Stimulated activated CD8-positive, alpha-beta memory T cell treated with anti-CD3 and anti-CD28 coated beads, Interleukin-7, amount 100 ng/mL, for 24 hours (primary cell): Measurements from ENCODE around the gene PLXNA1.
A peak's percentile ranks its signal among the peaks of the same experiment; 100 is the strongest.

Experiments
- DNase-seq: peaks from one replicate; pipeline ENCODE4 v3.0.0-alpha.2; 2020; ENCODE audit warnings: low read depth

Gene PLXNA1

DNA sequence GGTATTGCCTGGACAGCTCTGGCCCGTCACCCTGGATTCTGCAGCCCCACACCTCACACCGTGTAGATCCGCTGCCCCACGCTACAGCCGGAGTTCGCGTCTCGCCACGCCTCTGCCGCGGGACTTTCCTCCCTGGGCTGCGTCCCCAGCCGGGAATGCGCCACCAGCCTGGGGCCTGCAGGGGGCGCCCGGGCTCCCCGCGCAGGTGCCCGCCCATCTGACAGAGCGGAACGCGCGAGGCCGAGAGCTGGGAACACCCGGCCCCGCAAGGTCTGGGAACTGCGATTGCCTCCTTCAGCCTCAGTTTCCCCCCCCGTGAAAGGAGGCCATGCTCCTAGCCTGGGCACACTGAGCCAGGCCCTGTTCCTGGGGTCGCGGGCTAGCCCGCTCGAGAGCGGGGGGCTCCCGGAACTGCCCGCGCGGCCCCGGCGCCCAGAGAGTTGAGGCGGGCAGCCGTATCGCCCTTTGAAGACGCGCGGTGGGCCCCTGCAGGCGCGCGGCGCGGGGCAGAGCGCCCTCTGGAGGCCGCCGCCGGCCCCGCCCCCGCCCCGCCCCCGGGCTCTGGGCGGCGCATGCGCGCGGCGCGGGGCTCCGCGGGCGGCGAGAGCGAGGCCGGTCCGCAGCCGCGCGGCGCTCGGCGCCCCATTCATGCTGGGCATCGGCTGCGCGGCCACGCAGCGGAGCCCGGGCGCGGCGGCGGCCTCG, at the start of gene PLXNA1:
Gene PLXNA1, plus strand, starts transcription at position 645 of the 705 bp plus-strand sequence. CDS start 5,479 bp downstream, outside the sequence.
- DNase-seq: peak; percentile 61

DNA sequence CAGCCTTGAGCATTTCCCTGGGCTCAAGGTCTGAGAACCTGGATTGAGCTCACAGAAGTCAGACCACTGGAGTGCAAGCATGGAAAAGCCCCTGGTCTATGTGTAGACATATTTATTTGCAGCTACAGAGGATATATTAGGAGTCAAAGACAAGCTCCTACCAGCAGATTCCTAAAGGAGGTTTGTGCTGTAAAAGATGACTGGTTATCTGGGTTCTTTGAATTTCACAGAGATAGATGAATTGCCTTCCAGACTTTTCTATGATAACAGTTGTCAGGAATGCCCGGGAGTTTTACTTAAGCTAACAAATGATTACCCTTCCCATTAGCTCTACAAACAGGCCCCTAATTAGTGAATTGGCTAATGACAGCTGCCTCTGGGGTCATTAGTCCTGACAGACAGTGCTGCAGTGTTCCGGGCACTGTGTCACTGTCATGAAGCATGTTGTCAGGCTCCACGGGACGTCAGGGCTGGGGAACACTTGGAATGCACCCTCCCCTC, 48.8 kb upstream of the PLXNA1 start:
- no peak for DNase-seq

DNA sequence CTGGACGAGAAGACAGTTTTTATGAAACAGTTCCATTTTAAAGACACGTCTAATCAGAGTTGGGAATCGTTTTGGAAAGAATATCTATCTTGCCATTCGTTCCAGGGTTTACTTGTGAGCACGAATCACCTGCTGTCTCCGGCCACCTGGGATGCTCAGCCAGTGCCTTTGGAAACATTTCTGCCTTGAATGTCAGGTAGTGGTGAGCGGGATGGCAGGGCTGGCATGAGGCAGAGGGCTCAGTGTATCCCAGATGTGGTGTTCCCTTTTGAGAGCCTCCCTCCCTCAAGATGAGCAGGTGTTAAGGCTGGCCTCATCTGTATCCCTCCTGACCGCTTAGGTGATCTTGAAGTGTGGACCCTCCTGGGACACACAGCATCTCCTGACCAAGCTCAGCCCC, 47.9 kb upstream of the PLXNA1 start:
- no peak for DNase-seq

DNA sequence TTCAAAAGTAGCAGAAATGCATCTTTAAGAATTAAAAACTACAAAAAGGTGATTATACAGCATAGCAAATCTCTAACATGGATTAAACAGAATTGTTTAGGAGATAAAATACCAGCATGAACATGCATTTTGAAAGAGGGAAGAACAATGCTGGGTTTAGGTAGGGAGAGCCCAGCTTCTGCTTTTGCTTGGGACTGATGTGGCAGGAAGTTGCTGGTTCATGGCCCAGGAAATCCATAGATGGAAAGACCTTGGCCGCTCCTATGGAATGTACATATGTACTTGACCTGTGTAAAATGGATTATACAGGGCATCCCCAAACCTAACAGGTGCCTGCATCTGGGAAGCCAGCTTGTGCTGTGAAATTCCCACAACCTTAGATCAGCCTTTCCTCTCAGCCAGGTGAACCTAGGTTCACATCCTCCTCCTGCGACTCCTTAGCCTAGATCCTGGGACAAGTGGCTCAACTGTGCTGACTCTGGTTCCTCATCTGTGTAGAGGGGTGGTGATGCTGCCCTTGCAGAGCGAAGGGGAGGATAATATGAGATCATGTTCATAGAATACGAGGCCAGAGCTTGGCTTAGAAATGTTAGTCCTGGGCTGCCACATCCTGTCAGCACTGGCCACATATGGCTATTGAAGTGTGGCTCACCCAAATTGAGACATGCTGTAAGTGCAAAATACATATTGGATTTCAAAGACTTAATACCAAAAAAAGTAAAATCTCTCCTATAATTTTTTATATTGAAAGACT, 47.0 kb upstream of the PLXNA1 start:
- no peak for DNase-seq

DNA sequence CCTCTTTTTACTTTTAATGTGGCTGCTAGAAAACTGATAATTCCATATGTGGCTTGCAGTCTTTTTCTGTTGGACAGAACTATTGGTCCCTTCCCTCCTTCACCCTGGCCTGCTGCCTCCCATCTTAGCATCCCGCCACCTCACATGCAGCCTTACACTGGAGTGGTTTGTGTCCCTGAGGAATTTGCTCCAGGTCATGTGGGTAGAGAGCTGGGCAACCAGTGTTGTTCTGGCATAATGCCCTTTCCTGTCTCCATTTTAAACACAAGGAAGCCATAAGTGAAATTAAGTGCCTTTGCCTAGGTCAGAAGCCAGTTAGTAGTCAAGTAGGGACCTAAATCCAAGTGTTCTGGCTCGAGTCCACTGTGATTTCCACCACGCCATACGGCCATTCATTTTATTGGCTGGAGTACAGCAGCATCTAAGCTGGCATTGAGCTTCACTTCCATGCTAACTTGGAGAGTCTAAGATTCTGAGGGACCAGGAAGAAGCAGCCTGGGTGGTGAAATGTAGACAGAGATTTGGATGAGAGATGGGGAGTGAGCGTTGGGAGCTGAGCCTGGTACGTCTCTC, 46.0 kb upstream of the PLXNA1 start:
- DNase-seq: no peak

DNA sequence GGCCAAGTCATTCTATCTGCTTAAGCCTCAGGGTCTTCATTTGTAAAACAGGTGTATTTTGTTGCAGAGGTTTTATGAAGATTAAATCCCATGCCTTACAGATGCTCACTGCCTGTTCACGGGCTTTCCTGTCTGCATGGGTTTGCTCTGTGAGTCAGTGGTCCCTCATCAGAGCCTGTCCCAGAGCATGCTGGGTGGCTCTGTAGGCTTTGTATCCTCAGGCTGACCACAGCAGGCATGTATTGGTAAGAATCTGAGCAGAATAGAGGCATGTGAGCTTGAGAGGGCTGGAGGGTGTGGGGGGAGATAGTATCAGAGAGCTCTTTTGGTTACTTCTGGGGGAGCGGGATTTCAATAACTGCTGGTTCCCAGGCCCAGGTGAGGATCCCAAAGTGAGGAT, 45.4 kb upstream of the PLXNA1 start:
- DNase-seq: no peak

DNA sequence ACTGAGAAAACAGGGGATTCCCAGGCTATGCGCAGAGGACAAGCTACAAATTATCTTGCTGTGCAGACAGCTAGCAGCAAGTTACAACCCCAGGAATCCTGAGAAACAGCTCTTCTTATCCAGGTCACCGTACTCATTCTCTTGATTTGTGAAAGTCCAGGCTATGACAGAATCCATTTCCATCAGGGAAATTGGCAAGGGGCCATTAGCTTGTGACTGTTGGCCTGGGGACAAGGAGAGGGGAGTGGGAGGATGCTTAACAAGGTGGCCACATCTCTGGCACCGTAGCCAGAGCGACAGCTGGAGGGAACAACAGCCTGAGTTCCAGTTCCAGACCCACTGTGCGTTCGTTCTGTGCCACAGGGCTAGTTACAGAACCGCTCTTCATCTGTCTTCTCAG, 44.9 kb upstream of the PLXNA1 start:
- no peak for DNase-seq

DNA sequence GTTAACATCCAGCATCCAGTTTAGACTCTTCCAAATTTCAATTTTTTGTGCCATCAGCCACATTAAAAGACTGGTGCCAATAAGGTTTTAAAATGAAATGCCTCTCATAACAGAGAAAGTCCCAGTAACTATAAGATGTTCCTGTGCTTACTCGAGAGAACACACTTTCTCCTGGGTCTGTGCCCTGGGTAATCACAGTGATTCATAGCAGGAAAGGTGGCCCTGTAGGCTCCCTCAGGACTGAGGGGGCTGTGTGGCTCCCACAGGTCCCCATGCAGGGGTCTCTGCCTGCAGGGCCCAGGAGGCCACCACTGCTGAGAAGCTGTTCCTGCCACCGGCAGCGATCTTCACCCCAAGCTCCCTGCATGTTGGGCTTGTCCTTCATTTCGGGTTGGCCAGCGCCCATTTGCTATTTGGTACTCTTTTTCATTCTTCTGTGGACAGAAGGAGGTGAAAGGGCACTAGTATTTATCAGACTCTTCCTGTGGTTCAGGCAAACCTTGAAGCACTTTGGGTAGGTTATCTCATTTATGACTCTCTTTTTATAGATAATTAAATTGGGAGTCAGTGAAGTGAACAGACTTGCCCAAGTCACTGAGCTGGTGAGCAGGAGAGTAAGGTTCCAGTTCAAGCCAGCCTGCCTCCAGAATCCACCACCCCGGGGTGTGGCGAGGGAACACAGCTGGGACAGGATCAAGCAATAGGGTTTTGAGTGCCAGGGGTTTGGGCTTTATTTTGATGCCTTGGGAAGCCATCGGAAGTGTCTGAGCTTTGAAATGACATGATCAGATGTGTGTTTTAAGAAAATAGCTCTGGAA, 44.2 kb upstream of the PLXNA1 start:
- no peak for DNase-seq

DNA sequence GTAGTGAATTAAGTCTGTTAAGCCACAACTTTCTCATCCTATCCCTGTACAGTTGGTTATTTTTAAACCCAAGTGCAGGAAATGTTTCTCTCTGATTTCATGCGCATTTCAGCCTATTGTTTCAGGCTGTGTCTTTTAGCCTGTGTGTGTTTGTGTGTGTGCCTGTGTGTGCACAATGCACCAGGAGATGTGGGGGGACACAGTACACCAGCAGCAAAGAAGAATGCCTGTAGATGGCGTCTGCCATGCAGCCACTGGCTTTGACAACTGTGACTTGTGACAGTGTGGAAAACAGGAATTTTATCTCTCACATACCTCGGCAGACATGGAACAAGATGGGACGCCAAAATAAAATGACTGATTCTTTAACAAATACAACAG, 43.6 kb upstream of the PLXNA1 start:
- no peak for DNase-seq

DNA sequence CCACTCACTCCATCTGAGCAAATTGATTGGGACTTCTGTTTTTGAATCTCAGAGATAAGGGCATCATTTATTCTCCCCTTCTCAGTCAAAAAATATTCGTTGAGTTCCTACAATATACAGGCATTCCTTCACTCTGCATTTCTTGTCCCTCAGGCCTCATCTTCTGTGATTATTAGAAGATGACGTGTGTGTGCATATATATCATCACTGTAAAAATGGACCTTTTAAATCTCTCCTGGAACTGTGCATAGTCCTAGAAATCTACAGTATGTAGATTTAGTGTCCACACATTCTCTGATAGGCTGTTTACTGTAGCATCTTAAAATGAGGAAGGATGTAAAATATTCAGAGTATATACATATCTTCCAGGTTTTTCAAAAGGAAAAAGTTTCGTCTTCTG, 43.2 kb upstream of the PLXNA1 start:
- no peak for DNase-seq

DNA sequence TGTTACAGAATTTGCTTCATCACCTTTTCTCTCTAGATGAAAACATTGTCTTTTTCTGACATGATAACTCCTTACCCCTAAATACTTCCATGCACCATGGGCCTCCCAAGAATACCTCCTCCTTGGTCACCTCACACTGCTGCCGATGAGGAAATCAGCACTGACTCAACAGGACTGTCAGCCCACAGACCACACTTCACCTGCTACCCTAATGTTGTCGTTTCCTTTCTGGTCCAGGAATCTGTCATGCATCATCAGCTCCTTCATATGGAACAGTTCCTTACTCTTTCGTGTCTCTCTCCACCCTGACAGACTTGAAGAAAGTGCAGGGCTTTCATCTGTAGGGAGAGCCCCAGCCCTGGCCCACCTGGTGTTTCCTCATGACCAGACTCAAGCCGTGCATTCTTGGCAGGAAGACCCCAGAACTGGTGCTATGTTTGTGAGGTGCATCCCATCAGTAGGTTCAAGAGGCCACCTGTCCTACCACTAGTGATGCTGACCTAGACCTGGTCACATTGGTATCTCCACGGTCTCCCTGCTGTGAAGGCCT, 41.1 kb upstream of the PLXNA1 start:
- DNase-seq: no peak

DNA sequence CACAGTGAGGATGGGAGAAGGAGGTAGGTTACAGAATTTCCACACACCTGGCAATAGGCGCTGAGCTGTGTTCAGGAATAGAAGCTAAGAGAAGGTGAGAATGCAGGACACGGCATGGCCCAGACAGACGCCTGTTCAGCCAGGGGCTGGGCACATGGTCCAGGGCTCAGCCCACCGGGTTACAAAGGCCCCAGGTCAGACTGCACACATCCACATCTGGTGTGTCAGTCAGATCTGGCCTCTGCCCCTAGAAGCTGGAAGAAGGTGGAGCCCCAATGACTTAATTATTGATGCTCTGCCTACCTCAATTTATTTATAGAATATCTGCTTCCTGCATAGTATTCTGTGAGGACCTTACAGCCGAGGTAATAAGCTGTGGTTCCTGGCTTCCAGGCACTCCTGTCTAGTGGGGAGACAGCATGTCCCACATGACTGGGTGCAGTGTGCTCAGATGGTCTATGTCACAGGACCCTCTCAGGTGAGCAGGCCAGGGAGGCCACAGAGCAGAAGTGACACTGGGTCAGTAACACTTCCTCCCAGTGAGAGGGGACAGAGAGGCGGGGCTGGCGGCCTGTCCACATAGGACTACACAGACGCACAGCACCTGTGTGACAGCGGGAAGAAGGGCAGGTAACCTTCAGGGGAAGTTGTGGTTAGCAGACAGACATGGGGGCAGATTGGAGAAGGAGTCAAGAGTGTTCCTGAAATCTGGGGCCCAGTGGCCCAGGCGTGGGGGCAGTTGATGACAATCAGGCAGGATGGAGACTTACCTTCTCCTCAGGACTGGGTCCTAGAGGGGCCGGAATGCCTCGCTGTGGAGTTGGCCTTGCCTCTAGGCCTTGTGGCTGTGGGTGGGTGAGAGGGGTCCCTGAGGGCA, 38.6 kb upstream of the PLXNA1 start:
- DNase-seq: no peak

DNA sequence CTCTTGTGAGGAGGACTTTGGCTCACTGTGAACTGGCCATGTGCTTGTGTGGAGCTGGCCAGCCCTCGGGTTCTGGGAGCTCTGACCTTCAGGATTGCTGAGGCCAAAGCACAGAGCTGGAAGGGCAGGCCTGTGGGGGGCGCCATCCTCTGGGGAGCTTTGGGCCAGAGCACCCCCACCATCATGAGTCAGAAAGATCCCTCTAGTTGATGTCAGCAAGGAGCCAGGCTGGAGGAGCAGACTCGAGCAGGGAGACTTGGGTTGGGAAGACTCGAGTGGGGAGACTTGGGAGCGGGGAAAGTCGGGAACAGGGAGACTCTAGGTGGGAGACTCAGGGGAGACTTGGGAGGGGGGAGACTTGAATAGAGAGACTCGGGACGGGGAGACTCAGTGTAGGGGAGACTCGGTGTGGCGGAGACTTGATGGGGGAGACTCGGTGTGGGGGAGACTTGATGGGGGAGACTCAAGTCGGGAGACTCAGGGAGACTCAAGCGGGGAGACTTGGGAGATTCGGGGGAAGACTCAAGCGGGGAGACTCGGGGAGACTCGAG, 37.7 kb upstream of the PLXNA1 start:
- no peak for DNase-seq

DNA sequence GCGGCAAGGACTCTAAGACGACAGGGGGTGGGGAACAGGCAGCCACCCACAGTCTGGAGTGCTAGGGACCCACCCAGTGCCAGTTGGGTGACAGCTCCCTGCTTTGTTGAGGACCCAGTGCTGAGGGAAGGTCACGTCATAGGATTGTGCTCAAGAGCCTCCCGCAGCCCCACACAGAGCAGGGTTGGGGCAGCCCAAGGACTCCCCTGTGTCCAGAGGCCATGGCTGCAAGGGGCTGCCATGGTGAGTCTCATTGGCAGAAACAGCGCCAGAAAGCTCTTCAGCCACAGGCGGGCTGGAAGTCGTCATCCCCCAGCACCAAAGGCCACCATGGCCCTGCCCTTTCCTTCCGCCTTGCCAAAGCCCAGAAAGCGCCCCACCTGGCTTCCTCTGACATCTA, 37.0 kb upstream of the PLXNA1 start:
- DNase-seq: no peak

DNA sequence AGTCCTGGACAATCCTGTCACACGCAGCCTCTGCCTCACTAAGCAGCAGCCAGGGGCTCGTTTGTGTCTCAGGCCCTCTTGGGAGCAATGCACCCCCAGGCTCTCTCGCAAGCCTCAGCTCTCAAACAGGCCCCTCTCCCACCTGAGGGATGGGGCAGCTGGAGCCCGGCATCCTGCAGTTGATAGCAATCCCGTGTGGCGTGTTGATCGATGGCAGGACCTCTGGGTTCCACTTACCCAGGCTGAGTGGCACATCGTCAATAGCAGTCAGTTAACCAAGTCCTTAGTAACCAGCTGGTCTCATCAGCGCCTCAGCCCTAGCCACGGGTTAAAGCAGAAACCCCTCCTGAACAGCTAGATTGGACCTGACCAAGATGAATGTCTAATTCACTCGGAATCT, 36.5 kb upstream of the PLXNA1 start:
- DNase-seq: no peak

DNA sequence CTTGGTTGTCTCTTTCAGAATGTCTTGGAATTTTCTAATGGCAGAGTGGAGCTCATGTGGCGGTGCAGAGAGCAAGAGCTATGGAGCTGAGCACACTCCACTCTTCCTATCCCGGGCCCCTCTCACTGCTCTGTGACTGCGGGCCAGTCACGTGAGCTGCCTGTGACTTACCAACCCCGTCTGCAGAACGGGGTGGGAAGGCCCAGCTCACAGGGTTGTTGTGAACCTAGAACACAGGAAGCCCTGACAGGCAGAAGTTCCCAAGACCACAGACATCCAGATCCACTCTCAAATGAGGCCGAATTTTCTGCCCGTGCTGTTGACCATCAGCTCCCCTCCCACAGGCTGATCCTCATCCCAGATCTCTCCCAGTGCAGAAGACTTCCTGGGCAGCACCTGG, 35.5 kb upstream of the PLXNA1 start:
- no peak for DNase-seq

DNA sequence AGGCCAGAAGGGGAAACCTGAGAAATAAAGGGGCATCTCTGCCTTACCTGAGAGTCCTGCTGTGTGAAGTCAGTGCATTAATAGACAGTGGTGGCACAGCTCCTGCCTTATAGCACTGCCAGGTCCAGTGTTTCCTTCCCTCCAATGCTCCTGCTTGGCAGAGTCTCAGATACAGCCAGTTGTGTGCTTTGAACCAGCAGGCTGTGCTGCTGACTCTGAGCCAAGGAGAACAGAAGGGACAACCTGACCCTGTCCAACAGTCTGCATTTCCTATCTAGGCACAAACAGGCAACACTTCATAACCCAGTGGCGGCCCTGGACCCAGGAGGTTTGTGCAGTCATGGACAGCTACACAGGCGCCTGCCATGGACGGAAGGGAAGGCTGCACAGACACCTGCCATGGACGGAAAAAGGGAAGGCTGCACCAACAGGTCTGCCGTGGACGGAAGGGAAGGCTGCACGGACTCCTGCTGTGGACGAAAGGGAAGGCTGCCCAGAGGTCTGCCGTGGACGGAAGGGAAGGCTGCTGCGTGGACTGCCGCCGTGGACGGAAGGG, 33.9 kb upstream of the PLXNA1 start:
- no peak for DNase-seq

DNA sequence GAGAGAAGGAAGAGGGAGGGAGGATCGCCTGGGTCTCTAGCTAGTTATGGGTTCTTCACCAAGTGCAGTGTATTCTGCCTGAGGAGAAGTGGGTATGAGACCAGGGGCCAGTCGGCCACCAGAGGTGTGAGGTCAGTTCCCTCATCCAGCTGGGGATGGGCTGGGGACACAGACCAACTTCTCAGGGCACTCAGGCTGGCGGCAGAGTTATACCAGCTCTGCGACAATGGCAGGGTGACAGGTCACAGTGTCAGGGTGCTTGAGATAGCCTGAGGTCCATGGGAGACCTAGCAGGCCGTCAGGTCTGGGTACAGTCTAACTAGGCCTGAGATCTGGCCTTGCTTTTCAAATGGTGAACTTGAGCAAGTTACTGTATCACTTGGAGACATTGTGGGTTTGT, 31.4 kb upstream of the PLXNA1 start:
- no peak for DNase-seq

DNA sequence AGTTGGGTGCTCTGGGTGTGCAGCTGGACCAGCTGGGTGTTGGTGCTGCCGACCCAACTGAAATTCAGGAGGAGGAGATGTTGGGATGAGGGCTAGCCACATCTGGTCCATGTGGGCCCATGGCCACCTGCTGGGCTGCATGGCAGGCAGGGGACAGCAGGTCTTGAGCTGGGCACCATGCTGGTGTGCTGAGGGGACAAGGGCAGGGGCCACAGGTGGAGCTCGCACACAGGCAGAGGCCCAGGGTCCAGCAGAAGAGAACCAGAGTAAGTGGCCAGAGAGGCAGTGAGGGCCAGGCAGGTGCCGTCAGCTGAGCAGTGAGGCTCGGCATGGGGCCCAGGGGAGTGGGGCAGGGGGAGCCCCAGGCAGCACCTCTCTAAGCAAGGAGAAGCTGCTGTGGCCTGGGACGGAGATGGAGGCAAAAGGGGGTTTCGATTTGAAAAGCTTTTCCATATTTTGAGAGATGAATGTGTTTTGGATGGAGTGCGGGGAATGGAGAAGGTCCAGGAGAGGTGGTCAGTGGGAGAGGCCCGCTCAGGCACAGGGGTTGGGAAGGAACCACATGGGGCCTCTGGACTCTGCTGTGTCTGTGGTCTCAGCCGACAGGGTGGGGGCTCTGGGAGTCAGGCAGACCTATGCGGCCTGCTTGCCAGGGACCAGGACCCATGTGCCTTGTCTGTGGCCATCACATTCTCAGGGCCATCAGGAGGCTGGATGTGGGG, 30.5 kb upstream of the PLXNA1 start:
- no peak for DNase-seq
